Measurements from ENCODE around the gene TRIM17. TPM values are rescaled to one million over a fixed set of nuclear protein-coding genes. Genes with fewer than 3 reads are reported as not detected.

The TRIM17 gene
- polyA plus RNA-seq, 4 donors: 7.0 to 8.5 (median 8.1) TPM

DNA sequence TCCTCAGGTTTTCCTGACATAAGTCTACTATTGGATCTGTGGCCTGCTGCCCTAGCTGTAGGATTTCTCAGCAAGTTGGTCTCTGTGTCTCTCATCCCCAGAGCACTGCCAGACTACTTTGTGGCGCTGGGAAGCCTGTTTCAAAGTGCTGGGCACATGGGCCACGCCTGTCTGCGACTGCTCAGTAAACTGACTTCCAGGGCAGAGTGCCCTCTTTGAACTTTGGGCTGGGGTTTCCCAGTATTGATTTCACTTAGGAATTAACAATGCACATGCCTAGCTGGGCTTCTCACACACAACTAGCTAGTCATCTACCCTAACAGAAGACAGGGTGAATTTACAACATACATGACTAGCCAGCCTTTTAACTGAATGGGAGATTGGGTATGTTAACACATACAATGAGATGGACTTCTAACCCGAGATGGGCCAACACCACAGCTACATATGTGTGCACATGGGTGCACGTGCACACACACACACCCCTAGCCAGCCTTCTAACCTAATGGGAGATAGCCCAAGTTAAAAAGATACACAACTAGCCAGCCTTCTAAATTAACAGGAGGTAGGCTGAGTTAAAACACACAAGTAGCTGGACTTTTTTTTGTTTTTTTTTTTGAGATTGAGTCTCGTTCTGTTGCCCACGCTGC, 6.9 kb upstream of the TRIM17 start:
- DNase-seq (ENCODE audit: low read depth in 4 of 4, low spot score in 3 of 4): no peak

DNA sequence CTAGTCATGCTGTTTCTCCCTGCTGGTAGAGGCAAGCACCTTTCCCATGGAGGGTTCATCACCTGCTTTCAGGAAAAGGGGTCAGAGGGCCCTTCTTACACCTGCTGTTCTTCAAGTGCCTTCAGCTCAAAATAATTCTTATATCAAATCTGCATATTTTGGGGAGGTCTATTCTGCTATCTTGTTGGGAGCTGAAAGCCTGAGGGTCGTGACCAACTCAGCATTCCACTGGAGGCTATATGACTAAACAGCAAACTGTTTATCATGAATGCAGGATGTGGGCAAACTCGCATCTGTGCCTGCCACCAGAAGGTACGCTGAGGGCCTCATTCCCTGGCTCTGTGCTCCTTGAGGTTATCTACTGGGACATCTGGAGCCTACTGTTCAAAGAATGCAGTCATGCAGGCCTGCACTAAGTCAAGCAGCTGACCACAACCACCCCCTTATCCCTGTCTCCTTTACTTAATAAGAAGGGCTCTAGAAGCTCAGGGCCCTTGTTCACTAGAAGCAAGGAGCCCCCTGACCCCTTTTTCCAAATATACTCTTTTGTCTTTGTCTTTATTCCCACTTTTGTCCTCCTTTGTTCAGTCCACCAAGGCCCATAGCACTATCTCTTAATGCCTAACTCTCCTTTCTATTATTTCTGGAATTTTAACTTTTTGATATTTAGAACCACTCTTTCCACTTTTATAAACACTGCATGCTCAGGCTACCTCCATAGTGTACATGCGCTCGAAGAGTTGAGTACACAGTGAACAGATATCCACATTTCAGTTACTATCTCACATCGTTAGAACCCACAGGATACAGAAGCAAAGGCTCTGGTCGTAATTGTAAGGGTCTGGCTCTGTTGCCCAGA, 4.5 kb upstream of the TRIM17 start:
- DNase-seq (ENCODE audit: low read depth in 4 of 4, low spot score in 3 of 4): no peak

DNA sequence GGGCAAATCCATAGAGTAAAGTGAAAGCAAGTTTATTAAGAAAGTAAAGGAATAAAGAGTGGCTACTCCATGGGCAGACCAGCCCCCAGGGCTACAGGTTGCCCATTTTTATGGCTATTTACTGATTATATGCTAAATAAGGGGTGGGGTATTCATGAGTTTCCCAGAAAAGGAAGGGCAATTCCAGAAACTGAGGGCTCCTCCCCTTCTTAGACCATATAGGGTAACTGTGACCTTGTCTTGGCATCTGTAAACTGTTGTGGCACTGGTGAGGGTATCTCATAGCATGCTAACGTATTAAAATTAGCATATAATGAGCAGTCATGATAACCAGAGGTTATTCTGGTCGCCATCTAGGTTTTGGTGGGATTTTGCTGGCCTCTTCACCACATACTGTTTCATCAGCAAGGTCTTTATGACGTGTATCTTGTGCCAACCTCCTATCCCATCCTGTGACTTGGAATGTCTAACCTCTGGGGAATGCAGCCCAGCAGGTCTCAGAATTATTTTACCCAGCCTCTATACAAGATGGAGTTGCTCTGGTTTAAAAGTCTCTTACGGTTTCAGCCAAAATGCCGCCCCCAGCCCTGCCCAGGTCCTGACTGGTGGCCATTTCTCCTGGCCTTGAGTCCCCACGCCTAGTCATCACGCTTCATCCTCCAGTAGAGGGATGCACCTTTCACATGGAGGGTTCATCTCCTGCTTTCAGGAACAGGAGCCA, 982 bp upstream of the TRIM17 start:
- DNase-seq (ENCODE audit: low read depth in 4 of 4, low spot score in 3 of 4): no peak

DNA sequence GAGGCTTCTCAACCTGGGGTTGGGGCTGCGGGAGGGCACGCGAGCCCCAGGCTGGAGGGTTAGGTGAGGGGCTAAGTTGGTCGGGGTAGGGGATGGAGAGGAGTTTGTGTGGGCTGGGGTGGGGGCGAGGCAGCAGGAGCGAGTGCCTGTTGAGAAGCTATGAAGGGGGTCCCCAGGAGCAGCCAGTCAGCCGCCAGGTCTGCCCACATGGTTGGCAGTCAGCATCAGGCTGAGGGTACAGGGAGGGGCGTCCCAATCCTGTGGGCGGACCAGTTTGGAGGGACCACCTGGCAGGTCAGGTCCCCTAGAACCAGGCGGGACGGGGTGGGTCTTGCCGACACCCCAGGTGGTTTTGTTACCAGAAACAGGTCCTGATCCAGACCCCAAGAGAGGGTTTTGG, 400 bp upstream of the TRIM17 start:
- DNase-seq (ENCODE audit: low read depth in 4 of 4, low spot score in 3 of 4): no peak

DNA sequence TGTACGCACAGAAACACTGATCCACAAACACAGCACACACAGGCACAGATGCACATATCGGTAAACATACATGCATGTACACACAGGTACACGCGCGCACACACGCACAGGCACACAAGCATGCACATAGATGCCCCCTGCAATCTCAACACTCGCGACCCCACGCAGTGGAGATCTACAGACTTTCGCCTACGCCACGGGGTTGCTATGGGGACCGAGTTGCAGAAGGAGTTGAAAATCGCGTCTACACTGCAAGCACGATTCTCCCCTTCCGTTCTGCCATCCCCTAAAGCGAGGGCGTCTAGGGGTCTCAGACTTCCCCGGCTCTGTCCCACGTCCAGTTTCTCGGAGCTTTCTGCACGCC, 826 bp downstream of the TRIM17 start:
- DNase-seq (ENCODE audit: low read depth in 4 of 4, low spot score in 3 of 4): no peak

DNA sequence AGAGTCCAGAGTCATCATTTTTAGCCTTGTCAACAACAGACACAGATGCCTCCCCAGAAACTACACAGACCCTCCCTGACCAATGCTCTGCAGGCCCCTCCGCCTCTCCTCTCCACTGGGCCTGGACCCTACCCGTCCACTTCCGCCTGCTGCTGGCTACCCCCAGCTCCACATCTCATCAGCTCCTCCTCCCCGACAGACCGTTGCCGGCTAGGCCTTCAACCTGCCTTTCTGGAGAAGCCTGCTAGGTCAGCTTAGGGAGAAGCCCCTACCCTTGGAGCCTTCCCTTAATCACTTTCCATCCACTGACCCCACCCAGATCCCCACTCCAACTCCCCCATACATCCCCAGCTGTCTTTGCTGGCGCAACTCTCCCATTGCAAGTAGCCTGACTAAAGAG, 1.4 kb downstream of the TRIM17 start:
- no peak for DNase-seq (ENCODE audit: low read depth in 4 of 4, low spot score in 3 of 4)

DNA sequence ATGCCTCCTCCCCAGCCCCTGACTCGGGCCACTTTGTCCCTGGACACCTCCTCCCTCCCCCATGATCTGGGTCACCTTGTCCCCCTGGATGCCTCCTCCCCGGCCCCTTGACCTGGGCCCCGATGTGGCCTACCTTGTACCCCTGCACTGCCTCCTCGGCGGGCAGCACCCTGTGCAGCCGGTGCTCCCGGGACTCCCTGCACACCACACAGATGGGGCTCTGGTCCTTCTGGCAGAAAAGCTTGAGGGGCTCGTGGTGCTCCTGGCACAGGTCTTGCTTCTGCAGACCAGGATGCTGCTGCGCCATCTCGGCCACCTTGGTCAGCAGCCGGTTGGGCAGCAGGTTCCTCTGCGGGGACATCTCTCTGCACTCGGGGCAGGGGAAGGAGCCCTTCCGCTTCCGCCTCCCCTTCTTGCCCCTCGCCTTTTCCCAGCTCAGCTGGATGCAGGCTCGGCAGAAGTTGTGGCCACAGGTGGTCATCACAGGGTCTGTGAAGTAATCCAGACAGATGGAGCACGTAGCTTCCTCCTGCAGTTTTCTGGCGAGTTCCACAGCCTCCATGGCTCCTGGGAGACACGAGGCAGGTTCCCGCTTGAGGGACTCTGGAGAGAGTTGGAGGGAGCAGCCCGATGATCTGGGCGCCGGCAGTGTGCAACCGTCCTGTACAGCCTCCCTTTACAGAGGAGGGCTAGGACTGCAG, 2.0 kb downstream of the TRIM17 start:
- DNase-seq (ENCODE audit: low read depth in 4 of 4, low spot score in 3 of 4): no peak

DNA sequence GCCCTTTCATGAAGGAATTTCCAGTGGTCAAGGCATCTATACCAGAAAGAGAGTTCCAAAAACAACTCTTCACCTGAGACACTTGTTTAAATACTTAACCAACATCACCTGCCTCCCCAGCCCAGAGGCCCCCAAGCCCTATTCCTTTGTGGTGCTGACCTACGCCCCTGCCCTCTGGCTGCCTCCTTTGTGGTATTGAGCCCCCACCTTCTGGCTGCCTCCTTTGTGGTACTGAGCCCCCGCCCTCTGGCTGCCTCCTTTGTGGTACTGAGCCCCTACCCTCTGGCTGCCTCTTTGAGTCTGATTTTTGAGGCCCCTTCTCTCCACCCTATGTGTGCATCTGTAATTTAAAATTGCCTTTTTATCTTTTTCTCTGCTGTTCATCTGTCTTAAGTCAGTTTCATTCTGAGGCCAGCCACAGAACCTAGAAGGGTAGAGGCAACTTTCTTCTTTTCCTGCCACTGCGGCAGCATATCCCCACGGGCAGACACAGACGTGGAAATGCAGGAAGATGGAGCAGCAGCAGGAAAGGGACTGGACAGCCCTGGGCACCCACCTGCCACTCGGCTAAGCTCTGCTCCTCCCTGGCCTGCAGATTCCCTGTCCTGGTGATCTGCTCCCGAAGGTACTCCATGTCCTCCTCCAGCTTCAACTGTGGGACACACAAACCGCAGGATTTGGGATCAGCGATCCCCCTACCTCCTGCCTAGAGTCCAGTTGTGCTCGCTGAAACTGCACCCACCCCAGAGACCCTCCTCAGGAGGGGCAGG, 3.2 kb downstream of the TRIM17 start:
- no peak for DNase-seq (ENCODE audit: low read depth in 4 of 4, low spot score in 3 of 4)

DNA sequence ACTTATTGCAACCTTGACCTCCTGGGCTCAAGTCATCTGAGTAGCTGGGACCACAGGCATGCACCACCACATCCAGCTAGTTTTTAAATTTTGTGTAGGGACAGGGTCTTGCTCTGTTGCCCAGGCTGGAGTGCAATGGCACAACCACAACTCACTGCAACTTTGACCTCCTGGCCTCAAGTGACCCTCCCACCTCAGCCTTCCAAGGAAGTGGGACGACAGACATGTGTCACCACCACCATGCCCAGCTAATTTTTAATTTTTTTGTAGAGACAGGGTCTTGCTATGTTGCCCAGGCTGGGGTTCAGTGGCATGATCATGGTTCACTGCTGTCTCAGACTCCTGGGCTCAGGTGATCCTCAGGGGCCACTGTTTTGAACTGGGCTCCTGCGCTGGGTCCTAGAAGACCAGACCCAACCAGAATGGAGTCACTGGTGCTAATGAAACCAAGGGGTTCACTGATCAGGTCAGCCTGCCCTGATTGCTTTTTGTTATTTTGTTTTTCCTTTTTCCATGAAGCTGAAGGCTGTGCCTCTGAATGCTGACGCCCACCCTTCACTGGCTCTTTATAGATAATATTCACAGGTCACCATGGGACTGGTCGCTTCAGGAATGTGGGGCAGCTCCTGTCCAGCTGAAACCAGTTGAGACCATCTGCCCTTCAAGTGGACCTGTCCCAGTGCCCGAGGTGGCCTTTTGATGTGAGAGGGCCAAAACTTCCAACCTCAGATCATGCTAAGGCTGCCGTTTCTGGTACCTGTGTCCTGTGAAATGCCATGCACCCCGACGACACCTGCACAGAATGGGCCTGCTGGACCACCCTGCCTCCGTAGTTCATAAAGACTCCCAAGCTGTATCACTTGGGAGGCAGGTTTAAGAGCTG, 4.9 kb downstream of the TRIM17 start:
- no peak for DNase-seq (ENCODE audit: low read depth in 4 of 4, low spot score in 3 of 4)

DNA sequence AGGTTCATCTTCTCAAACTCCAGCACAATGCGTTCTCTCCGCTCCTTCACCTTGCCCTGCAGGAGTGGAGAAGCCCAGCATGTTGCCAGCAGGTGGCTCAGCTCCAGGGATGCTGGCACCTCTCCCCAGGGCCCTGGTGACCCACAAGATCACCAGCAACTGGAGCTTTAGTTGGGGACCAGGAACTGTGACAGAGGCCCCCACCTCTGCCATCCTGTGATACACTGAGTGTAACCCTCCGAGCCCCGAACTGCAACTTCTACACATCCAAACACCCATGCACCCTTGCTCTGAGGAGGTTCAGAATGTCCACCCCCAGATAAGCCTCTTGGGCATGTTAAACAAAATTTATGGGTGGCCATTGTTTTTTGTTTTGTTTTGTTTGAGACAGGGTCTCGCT, 5.5 kb downstream of the TRIM17 start:
- no peak for DNase-seq (ENCODE audit: low read depth in 4 of 4, low spot score in 3 of 4)

DNA sequence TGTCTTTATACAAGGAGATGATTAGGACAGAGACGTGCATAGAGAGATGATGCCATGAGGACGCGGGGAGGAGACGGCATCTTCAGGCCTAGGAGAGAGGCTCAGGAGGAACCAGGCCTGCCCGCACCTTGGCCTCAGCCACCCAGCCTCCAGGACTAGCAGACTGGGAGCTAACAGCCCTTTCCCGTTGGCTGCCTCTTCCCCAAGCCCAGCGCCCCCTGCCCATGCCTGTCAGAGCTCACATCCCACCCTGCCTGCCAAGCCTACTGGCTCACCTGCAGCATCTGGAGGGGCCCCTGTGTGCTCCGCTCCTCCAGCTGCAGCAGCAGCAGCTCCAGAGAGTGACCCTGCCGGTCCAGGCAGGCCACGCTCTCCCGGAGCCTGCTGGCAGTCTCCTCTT, 6.0 kb downstream of the TRIM17 start:
- no peak for DNase-seq (ENCODE audit: low read depth in 4 of 4, low spot score in 3 of 4)

DNA sequence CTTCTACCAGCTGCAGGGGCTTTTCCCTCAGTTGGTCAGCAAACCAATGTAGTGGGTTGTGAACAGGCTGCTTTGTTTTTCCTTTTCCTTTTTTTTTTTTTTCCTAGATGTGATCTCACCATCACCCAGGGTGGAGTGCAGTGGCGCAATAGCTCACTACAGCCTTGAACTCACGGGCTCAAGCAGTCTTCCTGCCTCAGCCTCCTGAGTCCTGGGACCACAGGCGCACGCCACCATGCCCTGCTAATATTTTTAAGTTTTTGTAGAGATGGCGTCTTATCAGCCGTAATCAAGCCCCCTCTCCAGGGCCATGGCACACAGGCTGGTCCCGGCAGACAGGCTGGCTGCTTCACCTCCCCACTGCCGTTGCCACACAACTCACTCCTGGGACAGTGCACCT, 6.6 kb downstream of the TRIM17 start:
- DNase-seq (ENCODE audit: low read depth in 4 of 4, low spot score in 3 of 4): no peak

DNA sequence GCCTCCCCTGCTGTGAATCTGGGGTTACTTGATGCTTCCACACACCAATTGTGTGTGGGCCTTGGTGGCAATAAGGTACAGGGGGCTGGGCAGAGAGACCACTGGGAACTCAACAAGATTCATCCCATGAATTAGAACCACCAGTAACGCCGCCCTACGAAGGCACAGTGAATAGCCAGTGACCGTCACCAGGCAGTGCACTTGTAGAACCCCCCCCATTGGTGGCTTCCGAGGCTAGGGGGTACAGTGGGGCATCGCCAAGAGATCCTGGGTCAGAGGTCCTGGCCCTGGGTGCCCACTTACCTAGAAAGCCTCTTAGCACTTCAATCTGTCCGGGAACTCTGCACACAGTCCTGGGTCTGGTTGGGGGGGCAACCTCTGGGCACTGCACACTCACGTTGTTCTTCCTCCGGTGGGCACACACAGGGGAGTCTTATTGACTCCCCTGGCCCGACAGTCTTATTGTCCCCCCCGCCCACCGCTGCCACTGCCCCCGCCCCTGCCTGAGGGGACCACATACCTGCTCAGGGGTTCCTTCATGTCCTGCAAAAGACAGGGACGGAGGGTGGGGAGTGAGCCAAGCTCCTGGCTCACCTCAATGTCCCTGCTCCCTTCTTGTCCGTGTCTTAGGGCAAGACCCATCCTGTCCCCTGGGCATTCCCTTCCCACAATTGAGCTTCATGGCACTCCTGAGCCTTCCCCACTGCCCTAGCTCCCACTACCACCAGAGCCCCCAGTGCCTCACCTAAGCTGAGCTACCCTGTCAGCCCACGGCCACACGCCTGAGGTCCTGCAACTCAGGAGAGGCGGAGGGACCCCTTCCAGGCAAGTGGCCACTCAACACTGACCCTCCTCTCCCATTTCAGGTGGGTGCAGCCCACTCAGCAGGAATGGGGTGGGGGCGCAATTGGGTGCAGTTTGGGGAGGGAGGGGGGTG, 7.5 kb downstream of the TRIM17 start:
- no peak for DNase-seq (ENCODE audit: low read depth in 4 of 4, low spot score in 3 of 4)

DNA sequence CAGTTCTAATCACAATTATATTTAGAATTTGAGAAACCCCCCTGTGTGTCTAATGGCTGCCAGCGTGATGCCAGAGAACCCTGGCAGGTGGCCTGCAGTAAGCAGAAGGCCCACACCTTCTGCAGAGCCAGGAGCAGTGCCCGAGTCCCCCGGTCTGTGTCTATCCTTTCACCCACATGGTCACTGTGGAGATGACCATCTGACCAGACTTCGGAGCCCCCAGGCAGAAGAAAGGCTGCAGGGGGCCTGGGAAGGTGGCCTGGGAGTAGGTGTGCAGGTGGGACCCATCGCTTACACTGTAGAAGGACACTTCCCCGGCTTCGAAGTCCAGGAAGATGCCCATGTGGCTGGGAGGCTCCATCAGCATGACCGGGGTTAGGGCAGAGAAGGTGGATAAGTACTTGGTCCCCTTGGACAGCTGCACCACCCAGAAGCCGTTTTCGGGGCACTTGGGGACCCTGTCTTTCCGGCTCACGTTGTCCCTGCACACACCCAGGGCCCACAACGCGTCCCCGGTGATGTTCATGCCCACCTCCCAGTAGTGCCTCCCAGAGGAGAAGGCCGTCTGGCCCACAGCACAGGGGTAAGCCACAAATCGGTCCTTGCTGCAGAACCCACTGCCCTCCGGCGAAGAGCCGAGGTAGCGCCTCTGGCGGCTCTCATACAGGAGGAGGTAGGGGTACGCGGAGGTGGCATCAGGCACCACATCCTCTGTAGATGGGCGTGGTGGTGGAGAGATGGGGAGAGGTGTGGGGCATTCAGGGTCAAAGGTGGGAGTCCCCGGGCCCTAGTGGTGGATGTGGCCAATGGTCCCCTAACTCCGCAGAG, 8.4 kb downstream of the TRIM17 start:
- DNase-seq (ENCODE audit: low read depth in 4 of 4, low spot score in 3 of 4): no peak

DNA sequence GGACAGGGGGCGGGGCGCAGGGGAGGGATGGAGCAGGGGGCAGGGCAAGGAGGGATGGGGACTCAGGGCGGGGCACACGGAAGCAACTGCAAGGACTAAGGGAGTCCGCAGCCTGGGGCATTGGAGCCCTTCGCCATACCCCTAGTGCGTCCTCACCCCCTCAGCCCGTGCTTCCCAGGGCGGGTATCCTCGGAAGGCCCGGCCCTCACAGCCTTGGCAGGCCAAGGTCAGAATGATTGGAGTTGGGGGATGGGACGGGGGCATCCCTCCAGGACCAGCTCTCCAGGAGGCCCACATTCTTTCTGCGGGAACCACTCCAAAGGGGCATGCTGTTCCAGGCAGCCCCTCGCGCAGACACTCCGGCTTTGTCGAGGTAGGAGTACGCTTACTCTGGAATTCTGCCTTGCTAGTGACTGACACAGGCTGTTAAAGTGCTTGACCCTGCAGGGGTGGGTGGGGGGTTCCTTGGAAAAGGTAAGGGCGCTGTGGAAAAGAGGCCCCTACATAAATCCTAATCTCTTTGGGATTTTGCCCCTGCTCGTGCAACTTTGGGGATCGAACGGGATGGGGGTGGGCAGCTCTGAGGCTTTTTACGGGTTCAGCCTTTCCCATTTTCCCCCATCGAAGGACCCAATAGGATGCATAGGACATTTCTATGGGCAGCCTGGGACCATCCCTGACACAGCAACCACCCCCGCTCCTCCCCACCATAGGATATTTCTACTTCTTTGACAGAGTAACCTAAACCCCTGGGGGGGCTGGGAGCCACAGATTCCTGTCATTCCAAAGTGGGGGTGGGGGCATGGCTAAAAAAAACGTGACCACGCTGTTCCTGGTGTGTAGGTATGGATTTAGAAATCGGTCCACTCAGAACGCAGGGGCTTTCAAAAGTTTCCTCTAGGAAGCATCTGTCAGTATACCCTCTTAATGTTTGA, 9.3 kb downstream of the TRIM17 start:
- DNase-seq (ENCODE audit: low read depth in 4 of 4, low spot score in 3 of 4): no peak

DNA sequence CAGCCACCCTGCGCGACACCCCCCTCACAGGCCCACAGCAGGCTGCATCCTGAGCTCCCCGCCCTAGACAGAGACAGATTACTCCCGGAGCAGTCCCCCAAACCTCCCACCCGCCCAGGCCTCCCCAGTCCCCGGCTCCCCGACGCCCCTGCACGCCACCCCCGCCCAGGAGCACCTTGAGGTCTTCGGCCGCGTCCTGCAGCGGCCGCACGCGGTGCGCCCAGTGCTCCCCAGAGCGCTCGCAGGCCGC, 10.8 kb downstream of the TRIM17 start:
- no peak for DNase-seq (ENCODE audit: low read depth in 4 of 4, low spot score in 3 of 4)

Data from right renal pelvis (tissue), 4 donors.